Right renal pelvis (tissue), 4 donors: ENCODE data around the gene ZNF263. TPM values are rescaled to one million over a fixed set of nuclear protein-coding genes. Genes with fewer than 3 reads are reported as not detected.

Experiments
- DNase-seq, 4 donors: peaks; one replicate each; pipeline ENCODE4 v3.0.0-alpha.2; 2013; ENCODE audit warnings: low read depth in 4 of 4, low spot score in 3 of 4, missing footprints in 1 of 4
- polyA plus RNA-seq, 4 donors: library from polyadenylated mRNA; unstranded; fragments of 120-200 nt; gene quantifications; one replicate each; pipeline ENCODE4 v1.2.1, GENCODE V29; 2013; ENCODE audit not compliant: insufficient read length in 4 of 4

The ZNF263 gene
- polyA plus RNA-seq, 4 donors, result 42.7 to 52.9 (median 46.6) TPM

GRCh38 chr16:3317315-3317999 is 34.2 kb downstream of the ZNF263 start:
- no peak for DNase-seq

GRCh38 chr16:3321816-3322215 is 38.5 kb downstream of the ZNF263 start:
- DNase-seq, result no peak

DNA sequence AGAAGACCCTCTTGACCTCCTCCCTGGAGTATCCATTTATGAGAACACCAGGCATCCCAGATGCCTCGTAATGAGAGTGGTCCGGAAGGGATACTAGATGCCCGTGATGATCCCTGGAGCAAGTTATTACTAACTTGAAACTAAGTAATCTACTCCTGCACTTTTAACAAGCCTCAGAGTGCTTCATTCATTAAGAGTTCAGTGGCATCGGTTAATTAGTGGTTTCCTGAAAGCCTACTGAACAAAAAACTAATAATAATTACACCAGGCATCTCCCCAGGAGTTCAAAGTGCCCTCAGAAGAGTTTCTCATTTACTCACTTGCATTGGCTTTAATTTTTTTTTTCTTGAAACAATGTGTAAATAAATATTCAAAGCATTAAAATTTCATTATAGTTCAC is 44.2 kb downstream of the ZNF263 start:
- DNase-seq, result no peak

- DNase-seq, result no peak
Observed at GRCh38 chr16:3328104-3328503, 44.8 kb downstream of the ZNF263 start.

- DNase-seq, result no peak
Observed at GRCh38 chr16:3328643-3329042, 45.4 kb downstream of the ZNF263 start.

Other genes starting within 250 kb of the ZNF263 start
- gene BICDL2, start 246.5 kb upstream of the ZNF263 start, polyA plus RNA-seq, result 1 to 10 TPM; 1.2 to 3.8 (median 2.9) TPM
- gene MMP25, start 236.9 kb upstream of the ZNF263 start, polyA plus RNA-seq, result 1 to 10 TPM in 2 of 4 donors, under 1 TPM in 2; 0.78 to 1.8 (median 1.1) TPM
- gene IL32, start 217.9 kb upstream of the ZNF263 start, polyA plus RNA-seq, result 10 to 100 TPM; 29.9 to 47.1 (median 33.9) TPM
- gene ZSCAN10, start 184.2 kb upstream of the ZNF263 start, polyA plus RNA-seq, result under 1 TPM in 2 of 4 donors, not detected in 2; 0.11 to 0.12 TPM
- 10 to 100 TPM; 14.5 to 20.3 (median 17.1) TPM for gene ZNF205, start 170.9 kb upstream of the ZNF263 start, polyA plus RNA-seq
- 10 to 100 TPM; 10.3 to 15.8 (median 11.4) TPM for gene ZNF213, start 148.5 kb upstream of the ZNF263 start, polyA plus RNA-seq
- not detected for gene OR1F1, start 95.3 kb upstream of the ZNF263 start, polyA plus RNA-seq
- gene ZNF200, start 48.3 kb upstream of the ZNF263 start, polyA plus RNA-seq, result 10 to 100 TPM; 13.3 to 16.9 (median 14.8) TPM
- gene MEFV, start 26.9 kb upstream of the ZNF263 start, polyA plus RNA-seq, result under 1 TPM; 0.13 to 0.33 (median 0.24) TPM
- 10 to 100 TPM; 11.8 to 14.6 (median 12.8) TPM for gene TIGD7, start 21.9 kb downstream of the ZNF263 start, polyA plus RNA-seq
- gene ZNF75A, start 22.0 kb downstream of the ZNF263 start, polyA plus RNA-seq, result 10 to 100 TPM; 39.4 to 54.2 (median 49.7) TPM
- under 1 TPM; 0.52 to 0.73 (median 0.64) TPM for gene OR2C1, start 72.4 kb downstream of the ZNF263 start, polyA plus RNA-seq
- gene ZSCAN32, start 117.5 kb downstream of the ZNF263 start, polyA plus RNA-seq, result 10 to 100 TPM; 16.7 to 20.7 (median 18.9) TPM
- 10 to 100 TPM; 14.1 to 16.6 (median 15.6) TPM for gene ZNF174, start 117.7 kb downstream of the ZNF263 start, polyA plus RNA-seq
- 1 to 10 TPM; 3.3 to 4.3 (median 4.0) TPM for gene ZNF597, start 160.0 kb downstream of the ZNF263 start, polyA plus RNA-seq
- 10 to 100 TPM; 63.3 to 78.9 (median 77.0) TPM for gene NAA60, start 160.2 kb downstream of the ZNF263 start, polyA plus RNA-seq
- under 1 TPM in 1 of 4 donors, not detected in 3; 0.12 TPM for gene C16orf90, start 212.0 kb downstream of the ZNF263 start, polyA plus RNA-seq
- 10 to 100 TPM; 57.7 to 70.6 (median 66.3) TPM for gene CLUAP1, start 217.5 kb downstream of the ZNF263 start, polyA plus RNA-seq